Measurements from ENCODE around the gene PITRM1.

Gene PITRM1

GRCh38 chr10:3147117-3147820, 25.3 kb downstream of the PITRM1 start:
- no peak overlapping the region for H3K4me3 ChIP-seq (ENCODE audit: low read length)
- H3K4me1 ChIP-seq (ENCODE audit: insufficient read depth, low read length): no peaks in the 10 kb centered on the region
- no peaks in the 10 kb centered on the region for H3K9me3 ChIP-seq (ENCODE audit: insufficient read depth, low read depth, low read length)
- H3K27ac ChIP-seq (ENCODE audit: low read depth, low read length): no peak overlapping the region
- WGBS: 89% methylated on average over 16 of the region's 17 CpGs
- no peaks in the 10 kb centered on the region for H3K27me3 ChIP-seq (ENCODE audit: insufficient read depth, low read length)
- H3K9ac ChIP-seq (ENCODE audit: low read depth, low read length): no peak overlapping the region
- peaks cover 89% of the 10 kb centered on the region for H3K36me3 ChIP-seq (ENCODE audit: insufficient read depth, low read length)

GRCh38 chr10:3146289-3146688, 26.3 kb downstream of the PITRM1 start:
- H3K9me3 ChIP-seq (ENCODE audit: insufficient read depth, low read depth, low read length): no peaks in the 10 kb centered on the region
- H3K4me1 ChIP-seq (ENCODE audit: insufficient read depth, low read length): no peaks in the 10 kb centered on the region
- H3K27ac ChIP-seq (ENCODE audit: low read depth, low read length): no peak overlapping the region
- H3K36me3 ChIP-seq (ENCODE audit: insufficient read depth, low read length): peaks cover 93% of the 10 kb centered on the region
- no peak overlapping the region for H3K4me3 ChIP-seq (ENCODE audit: low read length)
- WGBS: 97% methylated on average over 8 of the region's 8 CpGs
- no peak overlapping the region for H3K9ac ChIP-seq (ENCODE audit: low read depth, low read length)
- H3K27me3 ChIP-seq (ENCODE audit: insufficient read depth, low read length): no peaks in the 10 kb centered on the region

GRCh38 chr10:3145366-3145765, 27.2 kb downstream of the PITRM1 start:
- no peak overlapping the region for H3K27ac ChIP-seq (ENCODE audit: low read depth, low read length)
- H3K27me3 ChIP-seq (ENCODE audit: insufficient read depth, low read length): no peaks in the 10 kb centered on the region
- H3K36me3 ChIP-seq (ENCODE audit: insufficient read depth, low read length): peaks cover 93% of the 10 kb centered on the region
- H3K9ac ChIP-seq (ENCODE audit: low read depth, low read length): no peak overlapping the region
- H3K4me3 ChIP-seq (ENCODE audit: low read length): no peak overlapping the region
- no peaks in the 10 kb centered on the region for H3K4me1 ChIP-seq (ENCODE audit: insufficient read depth, low read length)
- no peaks in the 10 kb centered on the region for H3K9me3 ChIP-seq (ENCODE audit: insufficient read depth, low read depth, low read length)
- 96% methylated on average over 18 of the region's 18 CpGs for WGBS

- 96% methylated on average over 18 of the region's 19 CpGs for WGBS
- H3K9me3 ChIP-seq (ENCODE audit: insufficient read depth, low read depth, low read length): no peaks in the 10 kb centered on the region
- H3K4me3 ChIP-seq (ENCODE audit: low read length): no peak overlapping the region
- H3K27me3 ChIP-seq (ENCODE audit: insufficient read depth, low read length): no peaks in the 10 kb centered on the region
- H3K27ac ChIP-seq (ENCODE audit: low read depth, low read length): no peak overlapping the region
- no peak overlapping the region for H3K9ac ChIP-seq (ENCODE audit: low read depth, low read length)
- H3K36me3 ChIP-seq (ENCODE audit: insufficient read depth, low read length): peaks cover 97% of the 10 kb centered on the region
- no peaks in the 10 kb centered on the region for H3K4me1 ChIP-seq (ENCODE audit: insufficient read depth, low read length)
Observed at GRCh38 chr10:3143791-3144434, 28.7 kb downstream of the PITRM1 start.

- WGBS: 97% methylated on average over 17 of the region's 17 CpGs
- Histone ChIP-seq H3K27ac (ENCODE audit: low read depth, low read length) (no peak overlapping the region), H3K4me1 (ENCODE audit: insufficient read depth, low read length) (no peaks in the 10 kb centered on the region), H3K9ac (ENCODE audit: low read depth, low read length) (no peak overlapping the region), H3K4me3 (ENCODE audit: low read length) (no peak overlapping the region), H3K9me3 (ENCODE audit: insufficient read depth, low read depth, low read length) (no peaks in the 10 kb centered on the region), H3K36me3 (ENCODE audit: insufficient read depth, low read length) (peaks cover 99% of the 10 kb centered on the region), H3K27me3 (ENCODE audit: insufficient read depth, low read length) (no peaks in the 10 kb centered on the region)
Observed at GRCh38 chr10:3143366-3143765, 29.2 kb downstream of the PITRM1 start.

- Histone ChIP-seq H3K4me3 (ENCODE audit: low read length) (no peak overlapping the region), H3K9me3 (ENCODE audit: insufficient read depth, low read depth, low read length) (no peaks in the 10 kb centered on the region), H3K27me3 (ENCODE audit: insufficient read depth, low read length) (no peaks in the 10 kb centered on the region), H3K36me3 (ENCODE audit: insufficient read depth, low read length) (peaks cover 99% of the 10 kb centered on the region), H3K27ac (ENCODE audit: low read depth, low read length) (no peak overlapping the region), H3K9ac (ENCODE audit: low read depth, low read length) (no peak overlapping the region), H3K4me1 (ENCODE audit: insufficient read depth, low read length) (no peaks in the 10 kb centered on the region)
- WGBS: 95% methylated on average over 14 of the region's 14 CpGs
Observed at GRCh38 chr10:3142146-3142875, 30.3 kb downstream of the PITRM1 start.

GRCh38 chr10:3141351-3142005, 31.1 kb downstream of the PITRM1 start:
- H3K9me3 ChIP-seq (ENCODE audit: insufficient read depth, low read depth, low read length): no peaks in the 10 kb centered on the region
- H3K4me3 ChIP-seq (ENCODE audit: low read length): no peak overlapping the region
- H3K9ac ChIP-seq (ENCODE audit: low read depth, low read length): no peak overlapping the region
- no peaks in the 10 kb centered on the region for H3K4me1 ChIP-seq (ENCODE audit: insufficient read depth, low read length)
- WGBS: 95% methylated on average over 18 of the region's 21 CpGs
- H3K27ac ChIP-seq (ENCODE audit: low read depth, low read length): no peak overlapping the region
- no peaks in the 10 kb centered on the region for H3K27me3 ChIP-seq (ENCODE audit: insufficient read depth, low read length)
- peaks cover 99% of the 10 kb centered on the region for H3K36me3 ChIP-seq (ENCODE audit: insufficient read depth, low read length)

GRCh38 chr10:3140280-3140679, 32.3 kb downstream of the PITRM1 start:
- H3K4me1 ChIP-seq (ENCODE audit: insufficient read depth, low read length): no peaks in the 10 kb centered on the region
- 95% methylated on average over 9 of the region's 9 CpGs for WGBS
- peaks cover 99% of the 10 kb centered on the region for H3K36me3 ChIP-seq (ENCODE audit: insufficient read depth, low read length)
- H3K4me3 ChIP-seq (ENCODE audit: low read length): no peak overlapping the region
- H3K9ac ChIP-seq (ENCODE audit: low read depth, low read length): no peak overlapping the region
- H3K27ac ChIP-seq (ENCODE audit: low read depth, low read length): no peak overlapping the region
- no peaks in the 10 kb centered on the region for H3K9me3 ChIP-seq (ENCODE audit: insufficient read depth, low read depth, low read length)
- H3K27me3 ChIP-seq (ENCODE audit: insufficient read depth, low read length): no peaks in the 10 kb centered on the region

GRCh38 chr10:3139216-3139910, 33.2 kb downstream of the PITRM1 start:
- H3K9ac ChIP-seq (ENCODE audit: low read depth, low read length): no peak overlapping the region
- no peaks in the 10 kb centered on the region for H3K27me3 ChIP-seq (ENCODE audit: insufficient read depth, low read length)
- H3K4me1 ChIP-seq (ENCODE audit: insufficient read depth, low read length): no peaks in the 10 kb centered on the region
- 88% methylated on average over 10 of the region's 10 CpGs for WGBS
- no peaks in the 10 kb centered on the region for H3K9me3 ChIP-seq (ENCODE audit: insufficient read depth, low read depth, low read length)
- H3K4me3 ChIP-seq (ENCODE audit: low read length): no peak overlapping the region
- no peak overlapping the region for H3K27ac ChIP-seq (ENCODE audit: low read depth, low read length)
- H3K36me3 ChIP-seq (ENCODE audit: insufficient read depth, low read length): peaks cover 99% of the 10 kb centered on the region

GRCh38 chr10:3137958-3138726, 34.4 kb downstream of the PITRM1 start:
- Histone ChIP-seq H3K4me3 (ENCODE audit: low read length) (no peak overlapping the region), H3K27me3 (ENCODE audit: insufficient read depth, low read length) (no peaks in the 10 kb centered on the region), H3K27ac (ENCODE audit: low read depth, low read length) (no peak overlapping the region), H3K4me1 (ENCODE audit: insufficient read depth, low read length) (no peaks in the 10 kb centered on the region), H3K9me3 (ENCODE audit: insufficient read depth, low read depth, low read length) (no peaks in the 10 kb centered on the region), H3K36me3 (ENCODE audit: insufficient read depth, low read length) (peaks cover 99% of the 10 kb centered on the region), H3K9ac (ENCODE audit: low read depth, low read length) (no peak overlapping the region)
- 94% methylated on average over 41 of the region's 41 CpGs for WGBS

Measured in HUES64 (cell line).